GM18909 (cell line): Measurements from ENCODE around the gene CDK17.
"Not testable (repeated sequence)": the region's sequence is repeated elsewhere in the genome, so short reads cannot be mapped to it uniquely, and the experiment has no call there.

Experiments used
- ATAC-seq: cut with Tn5 transposase; IDR thresholded peaks from one replicate; pipeline ENCODE4 v1.9.1; 2021; ENCODE audit warnings: mild to moderate bottlenecking; ENCODE audit not compliant: unreplicated experiment, poor library complexity

The CDK17 gene

GRCh38 chr12:96399919-96400630 lies at the start of gene CDK17:
CDK17 (minus strand) TSS chr12:96400439; CDS start chr12:96334836, 65,603 bp downstream.
- ATAC-seq: peak; percentile 57

- ATAC-seq: no peak
Observed at GRCh38 chr12:96448300-96448699, 48.1 kb upstream of the CDK17 start.

GRCh38 chr12:96447256-96447655 lies 47.0 kb upstream of the CDK17 start:
- ATAC-seq: no peak

- peak; percentile 99 for ATAC-seq
Observed at GRCh38 chr12:96445691-96446583, 45.7 kb upstream of the CDK17 start.

- ATAC-seq: no peak
Observed at GRCh38 chr12:96444399-96444798, 44.2 kb upstream of the CDK17 start.

GRCh38 chr12:96442906-96443305 lies 42.7 kb upstream of the CDK17 start:
- ATAC-seq: no peak

- no peak for ATAC-seq
Observed at GRCh38 chr12:96441816-96442215, 41.6 kb upstream of the CDK17 start.

- no peak for ATAC-seq
Observed at GRCh38 chr12:96438330-96438729, 38.1 kb upstream of the CDK17 start.

- ATAC-seq: no peak
Observed at GRCh38 chr12:96437171-96437445, 36.9 kb upstream of the CDK17 start.

GRCh38 chr12:96436366-96437170 lies 36.3 kb upstream of the CDK17 start:
- no peak for ATAC-seq

- peak; percentile 79 for ATAC-seq
Observed at GRCh38 chr12:96434107-96434506, 33.9 kb upstream of the CDK17 start.

GRCh38 chr12:96432496-96433321 lies 32.5 kb upstream of the CDK17 start:
- ATAC-seq: not testable (repeated sequence)

- ATAC-seq: no peak
Observed at GRCh38 chr12:96431067-96431466, 30.8 kb upstream of the CDK17 start.

- no peak for ATAC-seq
Observed at GRCh38 chr12:96427269-96427729, 27.1 kb upstream of the CDK17 start.

GRCh38 chr12:96425951-96426350 lies 25.7 kb upstream of the CDK17 start:
- ATAC-seq: no peak

- ATAC-seq: peak; percentile 59
Observed at GRCh38 chr12:96425321-96425720, 25.1 kb upstream of the CDK17 start.

- ATAC-seq: no peak
Observed at GRCh38 chr12:96424601-96425000, 24.4 kb upstream of the CDK17 start.

- no peak for ATAC-seq
Observed at GRCh38 chr12:96422192-96422591, 22.0 kb upstream of the CDK17 start.

GRCh38 chr12:96421014-96421413 lies 20.8 kb upstream of the CDK17 start:
- ATAC-seq: no peak

GRCh38 chr12:96420277-96420835 lies 20.1 kb upstream of the CDK17 start:
- no peak for ATAC-seq
